Measurements from ENCODE around the gene CCL2.

The CCL2 gene

GRCh38 chr17:34275881-34276280, 20.8 kb downstream of the CCL2 start:
- DNase-seq = peak; percentile 94

- no peak for DNase-seq
Observed at GRCh38 chr17:34276826-34277225, 21.7 kb downstream of the CCL2 start.

GRCh38 chr17:34283571-34283970, 28.5 kb downstream of the CCL2 start:
- DNase-seq = peak; percentile 62

GRCh38 chr17:34285286-34285792, 30.3 kb downstream of the CCL2 start, which contains the start of gene CCL11:
Gene CCL11, plus strand, starts transcription at chr17:34285742. Its CDS starts 67 bp downstream, at chr17:34285809.
- DNase-seq = peak; percentile 68

- DNase-seq = peak; percentile 29
Observed at GRCh38 chr17:34287875-34288274, 32.8 kb downstream of the CCL2 start.

GRCh38 chr17:34290586-34290985, 35.5 kb downstream of the CCL2 start:
- no peak for DNase-seq

- DNase-seq = no peak
Observed at GRCh38 chr17:34291721-34292348, 36.8 kb downstream of the CCL2 start.

GRCh38 chr17:34299027-34299426, 43.9 kb downstream of the CCL2 start:
- DNase-seq = no peak

GRCh38 chr17:34299956-34300577, 45.0 kb downstream of the CCL2 start:
- DNase-seq = peak; percentile 70

- DNase-seq = peak; percentile 89
Observed at GRCh38 chr17:34300652-34301370, 45.7 kb downstream of the CCL2 start.

GRCh38 chr17:34301986-34302385, 46.9 kb downstream of the CCL2 start:
- DNase-seq = peak; percentile 65

GRCh38 chr17:34302636-34303035, 47.6 kb downstream of the CCL2 start:
- DNase-seq = no peak

- DNase-seq = no peak
Observed at GRCh38 chr17:34303606-34304005, 48.5 kb downstream of the CCL2 start.

- no peak for DNase-seq
Observed at GRCh38 chr17:34305061-34305460, 50.0 kb downstream of the CCL2 start.

- DNase-seq = no peak
Observed at GRCh38 chr17:34305606-34306005, 50.5 kb downstream of the CCL2 start.

GRCh38 chr17:34306466-34306865, 51.4 kb downstream of the CCL2 start:
- DNase-seq = peak; percentile 82

Data from fibroblast of upper back skin (primary cell).